Measurements from ENCODE around the gene GALNT2. TPM values are rescaled to one million over a fixed set of nuclear protein-coding genes. Genes with fewer than 3 reads are reported as not detected.

GALNT2 gene
- total and polyA plus RNA-seq, 10 of the 15 experiments (the other 5 are each of a cell fraction or from before 2014, with no cell fraction given), result 0.52 to 27.7 (median 16.3) TPM

- TF ChIP-seq RUNX3 (IDR thresholded peaks at IDR 0.05; ENCODE audit: low read length) (0 out of 2 replicates have a peak, but pooled peaks have one; percentile 7), POU2F2 (IDR thresholded peaks at IDR 0.05; ENCODE audit: borderline replicate concordance, low read depth, low read length) (no peak)
- FAIRE-seq (no peak), ATAC-seq (no peak), DNase-seq (ENCODE audit: low read depth, low spot score) (no peak)
- Histone ChIP-seq H3K79me2 (ENCODE audit: control insufficient read depth, insufficient read depth, low read length) (peaks cover 2% of the 10 kb centered on the region), H3K4me2 (ENCODE audit: control insufficient read depth, insufficient read depth) (peak overlapping the region; percentile 64), H3K27me3 (replicated peaks in 1 of 2; ENCODE audit: control insufficient read depth in 2 of 2, insufficient read depth in 2 of 2, low read length in 1 of 2) (no peaks in the 10 kb centered on the region), H3K9ac (ENCODE audit: control insufficient read depth, insufficient read depth, low read length) (no peak overlapping the region; the same call in 1 of the 2 replicates), H3K36me3 (ENCODE audit: control insufficient read depth in 2 of 2, insufficient read depth in 2 of 2, low read length in 1 of 2) (peaks cover 0 to 4% of the 10 kb centered on the region in 2 experiments; a peak in 1 of 4 replicates), H4K20me1 (ENCODE audit: control insufficient read depth, insufficient read depth) (no peaks in the 10 kb centered on the region), H3K4me3 (no peak overlapping the region; the same call in 1 of the 2 replicates), H3K9me3 (replicated peaks; ENCODE audit: control insufficient read depth, insufficient read depth, low read length) (no peaks in the 10 kb centered on the region), H3K27ac (ENCODE audit: control insufficient read depth, insufficient read depth) (peak overlapping the region; percentile 68), H2AFZ (ENCODE audit: control insufficient read depth, low read depth, low read length) (no peak overlapping the region), H3K4me1 (ENCODE audit: control insufficient read depth, insufficient read depth, low read length) (peaks cover 52% of the 10 kb centered on the region)
- 73% methylated on average over 8 of the region's 8 CpGs for WGBS (ENCODE audit: insufficient coverage, insufficient replicate concordance, low lambda C conversion rate, missing lambda C conversion rate)
- CTCF ChIA-PET, result interaction anchor here (0.9 to 5.1 kb wide), 6 partner anchors 11 to 128 kb away, joined by 3 to 14 read pairs (median 4); no protein-coding TSS in a partner anchor
- RAD21 ChIA-PET (ENCODE audit: unreplicated experiment), result interaction anchor here (0.9 to 3.4 kb wide), 7 partner anchors 10 to 107 kb away, joined by 4 to 19 read pairs (median 5); no protein-coding TSS in a partner anchor
- in situ Hi-C loops (cut with MboI), result loop anchor here (5.0 kb wide), 1 partner anchor 89 kb away; no protein-coding TSS in a partner anchor
- no TSS peak for BruUV-seq (replicated peaks)
- intact Hi-C loops (cut with micrococcal nuclease; ENCODE audit: unreplicated experiment), result loop anchor here (1.0 kb wide), 1 partner anchor 88 kb away; no protein-coding TSS in a partner anchor
- SMC1A ChIA-PET (ENCODE audit: uncharacterized antibody, unreplicated experiment), result interaction anchor here (0.6 to 4.9 kb wide), 12 partner anchors 10 to 648 kb away, joined by 3 to 23 read pairs (median 4); no protein-coding TSS in a partner anchor
- POLR2A ChIA-PET, result interaction anchor here (1.1 kb wide), 1 partner anchor 38 kb away, joined by 3 read pairs; no protein-coding TSS in a partner anchor
Measured at GRCh38 chr1:230211436-230212145, 144.6 kb downstream of the GALNT2 start.

DNA sequence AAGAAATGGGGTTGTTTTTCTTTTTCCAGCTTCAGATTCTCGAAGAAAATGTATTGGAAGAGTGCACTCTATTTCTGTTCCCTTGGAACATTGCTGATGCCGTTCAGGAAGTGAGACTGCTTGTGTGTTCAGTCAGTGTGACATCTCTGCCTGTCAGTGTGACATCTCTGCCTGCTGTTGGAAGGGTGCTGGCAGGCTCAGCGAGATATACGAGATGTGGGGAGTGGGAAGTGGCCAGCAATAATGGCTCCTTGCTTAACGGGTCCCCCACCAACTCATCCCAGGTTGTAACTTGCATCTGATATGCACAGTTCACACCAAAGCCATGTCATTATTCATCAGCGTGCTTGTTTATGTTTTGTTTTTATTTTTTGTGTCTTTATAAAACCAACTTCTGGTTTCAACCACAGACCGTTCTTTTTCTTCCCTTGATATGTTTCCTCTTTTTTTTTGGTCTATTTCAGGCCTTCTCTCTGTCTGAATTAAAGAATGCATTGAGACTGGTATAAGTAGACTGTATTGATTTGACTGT lies 145.4 kb downstream of the GALNT2 start:
- ChIA-PET RAD21 (ENCODE audit: unreplicated experiment) (interaction anchor here (1.0 to 3.4 kb wide), 7 partner anchors 9 to 108 kb away, joined by 4 to 19 read pairs (median 5); no protein-coding TSS in a partner anchor), POLR2A (no interaction called here), SMC1A (ENCODE audit: uncharacterized antibody, unreplicated experiment) (interaction anchor here (0.6 to 4.9 kb wide), 10 partner anchors 9 to 649 kb away, joined by 3 to 23 read pairs (median 4); no protein-coding TSS in a partner anchor), CTCF (interaction anchor here (0.9 to 5.1 kb wide), 4 partner anchors 9 to 90 kb away, joined by 4 to 14 read pairs (median 8); no protein-coding TSS in a partner anchor)
- peak overlapping the region; percentile 41 for H2AFZ ChIP-seq (ENCODE audit: control insufficient read depth, low read depth, low read length)
- H3K4me1 ChIP-seq (ENCODE audit: control insufficient read depth, insufficient read depth, low read length), result peaks cover 52% of the 10 kb centered on the region
- intact Hi-C loops (cut with micrococcal nuclease; ENCODE audit: unreplicated experiment) (loop anchor here (1.0 kb wide), 1 partner anchor 89 kb away; no protein-coding TSS in a partner anchor), in situ Hi-C loops (cut with MboI) (loop anchor here (5.0 kb wide), 1 partner anchor 90 kb away; no protein-coding TSS in a partner anchor)
- peak overlapping the region; percentile 68 for H3K27ac ChIP-seq (ENCODE audit: control insufficient read depth, insufficient read depth)
- FAIRE-seq, result peak; percentile 18
- H3K27me3 ChIP-seq (replicated peaks in 1 of 2; ENCODE audit: control insufficient read depth in 2 of 2, insufficient read depth in 2 of 2, low read length in 1 of 2), result no peaks in the 10 kb centered on the region
- peak overlapping the region; percentile 24; the same call in 1 of the 2 replicates for H3K4me3 ChIP-seq
- H3K4me2 ChIP-seq (ENCODE audit: control insufficient read depth, insufficient read depth), result peak overlapping the region; percentile 64
- H3K9ac ChIP-seq (ENCODE audit: control insufficient read depth, insufficient read depth, low read length), result no peak overlapping the region
- peaks cover 2% of the 10 kb centered on the region for H3K79me2 ChIP-seq (ENCODE audit: control insufficient read depth, insufficient read depth, low read length)
- no peaks in the 10 kb centered on the region for H3K9me3 ChIP-seq (replicated peaks; ENCODE audit: control insufficient read depth, insufficient read depth, low read length)
- no peaks in the 10 kb centered on the region for H4K20me1 ChIP-seq (ENCODE audit: control insufficient read depth, insufficient read depth)
- BruUV-seq (replicated peaks), result no TSS peak
- H3K36me3 ChIP-seq (ENCODE audit: control insufficient read depth in 2 of 2, insufficient read depth in 2 of 2, low read length in 1 of 2), result peaks cover 0 to 4% of the 10 kb centered on the region in 2 experiments; a peak in 1 of 4 replicates
- 0% methylated on average over 7 of the region's 7 CpGs for WGBS (ENCODE audit: insufficient coverage, insufficient replicate concordance, low lambda C conversion rate, missing lambda C conversion rate)
- peak; percentile 64 for ATAC-seq
- peak; percentile 53 for DNase-seq (ENCODE audit: low read depth, low spot score)
- TF ChIP-seq TAF1 (IDR thresholded peaks at IDR 0.05; ENCODE audit: borderline replicate concordance, low read depth, low read length), result no peak
- TF ChIP-seq BHLHE40 (IDR thresholded peaks at IDR 0.05; ENCODE audit: borderline replicate concordance in 1 of 2, low read depth in 2 of 2, low read length in 1 of 2), result peak; percentile 29 to 52; a peak in 3 of 4 replicates
- peak; percentile 63 for TF ChIP-seq IKZF1 (conservative IDR thresholded peaks at IDR 0.05)
- no peak for TF ChIP-seq NFYA (IDR thresholded peaks at IDR 0.05; ENCODE audit: borderline replicate concordance, low read depth, low read length)
- no peak for TF ChIP-seq RAD51 (IDR thresholded peaks at IDR 0.05)
- peak; percentile 73 for TF ChIP-seq ZNF384 (IDR thresholded peaks at IDR 0.05; ENCODE audit: borderline replicate concordance, low read depth, low read length)
- TF ChIP-seq ZBED1 (IDR thresholded peaks at IDR 0.05; ENCODE audit: borderline replicate concordance), result no peak
- TF ChIP-seq PRDM15 (CRISPR knock-in tag; IDR thresholded peaks at IDR 0.05), result no peak
